ENCODE data around the gene CASK. TPM values are rescaled to one million over a fixed set of nuclear protein-coding genes. Genes with fewer than 3 reads are reported as not detected.

Gene CASK
- total RNA-seq, 1 experiment from 2014 or later, result 33.5 TPM

DNA sequence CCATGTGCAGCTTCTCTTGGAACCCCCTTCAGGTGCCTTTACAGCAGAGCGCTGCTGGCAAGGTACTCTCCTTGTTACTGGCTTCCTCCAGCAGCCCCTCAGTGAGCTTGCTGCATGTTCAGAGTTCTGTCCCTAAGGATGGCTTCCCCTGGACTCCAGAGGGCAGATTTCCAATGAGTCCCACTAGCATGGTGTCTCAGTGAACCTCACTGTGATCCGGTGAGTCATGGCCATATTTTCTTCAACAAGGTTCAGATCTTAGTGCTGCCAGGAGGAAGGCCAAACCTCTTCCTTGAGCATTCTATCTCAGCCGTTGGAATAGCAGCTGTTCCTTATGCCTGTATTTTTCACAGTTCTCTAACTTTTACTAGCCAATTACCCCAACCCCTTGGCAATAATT, 98.8 kb downstream of the CASK start:
- Histone ChIP-seq H3K27ac (ENCODE audit: low read length) (no peak overlapping the region), H3K9me3 (ENCODE audit: control insufficient read depth, insufficient read depth, low read depth, low read length) (no peaks in the 10 kb centered on the region), H3K27me3 (ENCODE audit: control insufficient read depth, insufficient read depth, low read length) (no peaks in the 10 kb centered on the region), H3K4me3 (ENCODE audit: low read depth in 2 of 2, low read length in 2 of 2) (no peak overlapping the region), H3K4me1 (ENCODE audit: control insufficient read depth, insufficient read depth, low read length) (no peaks in the 10 kb centered on the region), H3K36me3 (ENCODE audit: control insufficient read depth, insufficient read depth, low read length) (no peaks in the 10 kb centered on the region)
- TF ChIP-seq, protein P1, sequence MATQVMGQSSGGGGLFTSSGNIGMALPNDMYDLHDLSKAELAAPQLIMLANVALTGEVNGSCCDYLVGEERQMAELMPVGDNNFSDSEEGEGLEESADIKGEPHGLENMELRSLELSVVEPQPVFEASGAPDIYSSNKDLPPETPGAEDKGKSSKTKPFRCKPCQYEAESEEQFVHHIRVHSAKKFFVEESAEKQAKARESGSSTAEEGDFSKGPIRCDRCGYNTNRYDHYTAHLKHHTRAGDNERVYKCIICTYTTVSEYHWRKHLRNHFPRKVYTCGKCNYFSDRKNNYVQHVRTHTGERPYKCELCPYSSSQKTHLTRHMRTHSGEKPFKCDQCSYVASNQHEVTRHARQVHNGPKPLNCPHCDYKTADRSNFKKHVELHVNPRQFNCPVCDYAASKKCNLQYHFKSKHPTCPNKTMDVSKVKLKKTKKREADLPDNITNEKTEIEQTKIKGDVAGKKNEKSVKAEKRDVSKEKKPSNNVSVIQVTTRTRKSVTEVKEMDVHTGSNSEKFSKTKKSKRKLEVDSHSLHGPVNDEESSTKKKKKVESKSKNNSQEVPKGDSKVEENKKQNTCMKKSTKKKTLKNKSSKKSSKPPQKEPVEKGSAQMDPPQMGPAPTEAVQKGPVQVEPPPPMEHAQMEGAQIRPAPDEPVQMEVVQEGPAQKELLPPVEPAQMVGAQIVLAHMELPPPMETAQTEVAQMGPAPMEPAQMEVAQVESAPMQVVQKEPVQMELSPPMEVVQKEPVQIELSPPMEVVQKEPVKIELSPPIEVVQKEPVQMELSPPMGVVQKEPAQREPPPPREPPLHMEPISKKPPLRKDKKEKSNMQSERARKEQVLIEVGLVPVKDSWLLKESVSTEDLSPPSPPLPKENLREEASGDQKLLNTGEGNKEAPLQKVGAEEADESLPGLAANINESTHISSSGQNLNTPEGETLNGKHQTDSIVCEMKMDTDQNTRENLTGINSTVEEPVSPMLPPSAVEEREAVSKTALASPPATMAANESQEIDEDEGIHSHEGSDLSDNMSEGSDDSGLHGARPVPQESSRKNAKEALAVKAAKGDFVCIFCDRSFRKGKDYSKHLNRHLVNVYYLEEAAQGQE (IDR thresholded peaks at IDR 0.05; ENCODE audit: insufficient read depth in 1 of 2, low read depth in 2 of 2, low read length in 1 of 2), result no peak
- TF ChIP-seq, protein P2, sequence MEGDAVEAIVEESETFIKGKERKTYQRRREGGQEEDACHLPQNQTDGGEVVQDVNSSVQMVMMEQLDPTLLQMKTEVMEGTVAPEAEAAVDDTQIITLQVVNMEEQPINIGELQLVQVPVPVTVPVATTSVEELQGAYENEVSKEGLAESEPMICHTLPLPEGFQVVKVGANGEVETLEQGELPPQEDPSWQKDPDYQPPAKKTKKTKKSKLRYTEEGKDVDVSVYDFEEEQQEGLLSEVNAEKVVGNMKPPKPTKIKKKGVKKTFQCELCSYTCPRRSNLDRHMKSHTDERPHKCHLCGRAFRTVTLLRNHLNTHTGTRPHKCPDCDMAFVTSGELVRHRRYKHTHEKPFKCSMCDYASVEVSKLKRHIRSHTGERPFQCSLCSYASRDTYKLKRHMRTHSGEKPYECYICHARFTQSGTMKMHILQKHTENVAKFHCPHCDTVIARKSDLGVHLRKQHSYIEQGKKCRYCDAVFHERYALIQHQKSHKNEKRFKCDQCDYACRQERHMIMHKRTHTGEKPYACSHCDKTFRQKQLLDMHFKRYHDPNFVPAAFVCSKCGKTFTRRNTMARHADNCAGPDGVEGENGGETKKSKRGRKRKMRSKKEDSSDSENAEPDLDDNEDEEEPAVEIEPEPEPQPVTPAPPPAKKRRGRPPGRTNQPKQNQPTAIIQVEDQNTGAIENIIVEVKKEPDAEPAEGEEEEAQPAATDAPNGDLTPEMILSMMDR (IDR thresholded peaks at IDR 0.05), result no peak
- no peak for TF ChIP-seq POLR2AphosphoS5 (IDR thresholded peaks at IDR 0.05; ENCODE audit: low read depth, low read length)
- no peak for TF ChIP-seq SIN3A (IDR thresholded peaks at IDR 0.05; ENCODE audit: borderline replicate concordance, insufficient read depth, low read depth, low read length)
- no peak for TF ChIP-seq TCF7L2 (IDR thresholded peaks at IDR 0.05; ENCODE audit: low read depth, low read length)
- in situ Hi-C loops (cut with HindIII; ENCODE audit: low pct_unique_long_range_greater_than_20kb, low sequenced_read_pairs), result no loop called here
- intact Hi-C loops (cut with micrococcal nuclease; ENCODE audit: unreplicated experiment), result no loop called here
- BruUV-seq (replicated peaks), result no TSS peak
- ChIA-PET POLR2A (no interaction called here), CTCF (no interaction called here)
- ATAC-seq, result no peak
- no peak for DNase-seq (ENCODE audit: low read depth, low spot score)

DNA sequence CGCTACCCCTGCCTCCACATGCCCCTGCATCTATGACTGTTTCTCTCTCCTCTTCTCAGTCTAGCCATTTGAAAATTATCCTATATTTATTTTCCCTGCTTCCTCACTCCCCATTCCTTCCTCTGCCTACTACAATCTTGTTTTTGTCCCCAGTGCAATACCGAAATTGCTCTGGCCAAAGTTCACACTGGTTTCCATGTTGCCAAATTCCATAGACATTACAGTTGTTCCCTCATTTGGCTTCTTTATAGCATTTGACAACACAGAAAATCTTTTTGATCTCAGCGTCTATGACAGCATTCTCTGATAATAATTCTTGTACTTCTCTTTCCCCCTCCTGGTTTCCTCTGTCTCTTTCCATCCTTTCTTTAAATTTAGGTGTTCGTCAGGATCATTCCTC, 100.0 kb downstream of the CASK start:
- no TSS peak for BruUV-seq (replicated peaks)
- DNase-seq (ENCODE audit: low read depth, low spot score), result no peak
- TF ChIP-seq, protein P1 (IDR thresholded peaks at IDR 0.05; ENCODE audit: insufficient read depth in 1 of 2, low read depth in 2 of 2, low read length in 1 of 2), result no peak
- no peak for TF ChIP-seq SIN3A (IDR thresholded peaks at IDR 0.05; ENCODE audit: borderline replicate concordance, insufficient read depth, low read depth, low read length)
- TF ChIP-seq POLR2AphosphoS5 (IDR thresholded peaks at IDR 0.05; ENCODE audit: low read depth, low read length), result no peak
- Histone ChIP-seq H3K9me3 (ENCODE audit: control insufficient read depth, insufficient read depth, low read depth, low read length) (no peaks in the 10 kb centered on the region), H3K36me3 (ENCODE audit: control insufficient read depth, insufficient read depth, low read length) (no peaks in the 10 kb centered on the region), H3K4me1 (ENCODE audit: control insufficient read depth, insufficient read depth, low read length) (no peaks in the 10 kb centered on the region), H3K27me3 (ENCODE audit: control insufficient read depth, insufficient read depth, low read length) (no peaks in the 10 kb centered on the region), H3K4me3 (ENCODE audit: low read depth in 2 of 2, low read length in 2 of 2) (no peak overlapping the region), H3K27ac (ENCODE audit: low read length) (no peak overlapping the region)
- ATAC-seq, result no peak
- in situ Hi-C loops (cut with HindIII; ENCODE audit: low pct_unique_long_range_greater_than_20kb, low sequenced_read_pairs), result no loop called here
- intact Hi-C loops (cut with micrococcal nuclease; ENCODE audit: unreplicated experiment), result no loop called here
- POLR2A ChIA-PET, result no interaction called here
- CTCF ChIA-PET, result no interaction called here

Measured in Panc1 (cell line).